SK-N-MC (cell line): Measurements from ENCODE around the gene FAM81A.

Source experiments
- EZH2 ChIP-seq: fragments of 200-600 bp; sonication (generic); IDR thresholded peaks from one replicate; pipeline ENCODE4 v1.6.1; 2017; ENCODE audit warnings: antibody characterized with exemption
- FOXP2 ChIP-seq: optimal IDR thresholded peaks from 2 replicates; pipeline ENCODE3; 2011; ENCODE audit warnings: mild to moderate bottlenecking, moderate library complexity; ENCODE audit not compliant: insufficient read depth; ENCODE audit errors: extremely low read length, control extremely low read depth

DNA sequence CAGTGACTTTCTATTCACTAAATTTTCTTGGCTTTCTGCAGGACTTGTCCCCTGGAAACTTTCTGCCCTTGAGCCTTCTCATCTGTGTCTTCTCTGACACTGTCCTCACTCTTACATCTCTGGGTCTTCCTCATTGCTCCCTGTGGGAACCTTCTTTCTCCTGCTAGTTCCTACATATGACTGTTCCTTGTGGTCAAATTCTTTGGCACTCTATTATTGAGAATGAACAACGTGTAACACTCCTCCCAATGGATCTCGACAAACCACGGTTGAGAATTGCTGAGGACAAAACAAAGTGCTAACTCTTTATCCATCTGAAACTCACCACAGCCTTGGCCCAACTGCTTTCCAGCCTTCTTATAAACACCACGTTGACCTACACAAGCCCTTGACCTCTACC lies 3.5 kb upstream of the FAM81A start:
- no peak for TF ChIP-seq EZH2
- TF ChIP-seq FOXP2: no peak
